GM12891 (cell line): ENCODE measurements around the gene RCOR3.

Source experiments
- POLR2A ChIP-seq: IDR thresholded peaks from 2 replicates; pipeline ENCODE4 v1.6.1; 2011; ENCODE audit warnings: low read depth, low read length, control low read depth
- TAF1 ChIP-seq: IDR thresholded peaks from 2 replicates; pipeline ENCODE4 v1.6.1; 2011; ENCODE audit warnings: low read depth, low read length, control low read depth

DNA sequence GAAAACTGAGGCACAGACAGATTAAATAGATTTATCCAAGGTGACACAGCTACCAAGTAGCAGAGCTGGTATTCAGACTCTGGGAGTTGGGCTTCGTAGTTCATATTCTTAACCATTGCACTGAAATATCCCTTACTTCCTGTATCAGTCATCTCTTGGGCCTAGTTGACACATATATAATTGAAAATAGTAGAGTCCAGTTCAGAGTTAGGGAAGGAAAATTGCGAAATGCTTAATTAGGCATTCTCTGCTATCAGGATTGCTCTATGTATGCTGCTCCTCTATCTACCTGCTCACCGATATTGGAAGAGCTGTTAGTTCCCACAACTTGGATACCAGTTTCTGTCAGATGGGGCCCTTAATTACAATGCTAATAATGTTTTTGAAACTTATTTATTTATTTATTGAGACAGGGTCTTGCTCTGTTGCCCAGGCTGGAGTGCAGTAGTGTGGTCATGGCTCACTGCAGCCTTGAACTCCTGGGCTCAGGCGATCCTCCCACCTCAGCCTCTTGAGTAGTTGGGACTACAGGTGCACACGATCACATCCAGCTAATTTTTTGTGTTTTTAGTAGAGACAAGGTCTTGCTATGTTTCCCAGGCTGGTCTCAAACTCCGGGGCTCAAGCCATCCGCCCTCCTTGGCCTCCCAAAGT, 8.2 kb downstream of the RCOR3 start:
- TF ChIP-seq TAF1: no peak
- TF ChIP-seq POLR2A: no peak
